T-helper 2 cell (primary cell): Measurements from ENCODE around the gene RPL27A.
A peak's percentile ranks its signal among the peaks of the same experiment; 100 is the strongest.

Experiments
- DNase-seq, 5 experiments: peaks; one replicate each; pipeline versions ENCODE4 v3.0.0 to v3.0.0-alpha.2; 2012 to 2022

Gene RPL27A

DNA sequence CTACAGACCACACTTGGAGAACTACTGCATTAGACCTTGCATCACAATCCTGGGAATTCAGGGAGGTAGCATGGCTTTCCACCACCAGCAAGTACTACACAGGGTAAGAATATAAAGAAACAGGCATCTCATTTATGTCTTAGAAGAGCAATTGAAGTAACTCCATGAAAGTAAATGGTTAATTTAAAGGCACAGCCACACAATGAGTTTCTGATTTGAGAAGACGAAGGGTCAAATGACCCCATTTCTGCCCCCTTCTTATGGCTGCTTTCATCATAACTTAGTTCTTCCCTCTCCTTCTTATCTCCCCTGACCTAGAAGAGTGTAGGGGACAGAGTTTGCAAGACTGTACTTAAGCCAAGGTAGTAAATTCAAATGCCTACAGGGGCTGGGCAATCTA, 6.1 kb upstream of the RPL27A start:
- DNase-seq = no peak

- DNase-seq = no peak
Measured at GRCh38 chr11:8679006-8679405, 3.6 kb upstream of the RPL27A start.

- DNase-seq = no peak
Measured at GRCh38 chr11:8681837-8682302, 722 bp upstream of the RPL27A start.

- DNase-seq = peak in 1 of 5 experiments; percentile 57
Measured at GRCh38 chr11:8683115-8683807, 669 bp downstream of the RPL27A start.

- no peak for DNase-seq
Measured at GRCh38 chr11:8684600-8685290, 2.2 kb downstream of the RPL27A start.

DNA sequence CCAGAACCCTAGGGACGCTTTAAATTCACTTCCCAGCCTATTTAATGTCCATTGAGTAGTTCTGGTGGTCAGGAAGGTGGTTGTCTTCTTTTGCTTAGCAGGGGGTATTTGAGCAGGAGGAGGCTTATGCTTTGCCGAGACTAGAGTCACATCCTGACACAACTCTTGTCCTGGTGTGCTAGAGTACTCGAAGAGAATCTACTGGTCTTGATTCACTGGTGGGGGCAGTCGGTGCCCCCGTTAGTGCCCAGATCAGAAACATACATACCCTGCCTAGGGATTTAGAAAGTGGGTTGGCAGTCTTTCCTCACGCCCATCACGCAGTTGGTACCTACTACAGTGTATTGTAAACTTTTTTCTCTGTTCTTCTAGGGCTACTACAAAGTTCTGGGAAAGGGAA, 2.7 kb downstream of the RPL27A start:
- DNase-seq = no peak

DNA sequence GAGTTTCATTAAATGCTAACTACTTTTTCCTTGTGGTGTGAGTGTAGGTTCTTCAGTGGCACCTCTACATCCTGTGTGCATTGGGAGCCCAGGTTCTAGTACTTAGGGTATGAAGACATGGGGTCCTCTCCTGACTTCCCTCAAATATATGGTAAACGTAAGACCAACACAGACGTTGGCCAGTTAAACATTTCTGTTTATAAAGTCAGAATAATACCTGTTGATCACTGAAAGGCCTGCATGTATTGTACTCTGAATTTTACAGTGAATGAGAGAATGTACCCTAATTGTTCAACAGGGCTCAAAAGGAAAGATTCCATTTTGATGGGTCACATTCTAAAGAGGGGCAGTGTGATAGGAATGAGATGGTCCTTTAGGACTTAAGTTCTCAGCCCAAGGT, 3.2 kb downstream of the RPL27A start:
- no peak for DNase-seq

DNA sequence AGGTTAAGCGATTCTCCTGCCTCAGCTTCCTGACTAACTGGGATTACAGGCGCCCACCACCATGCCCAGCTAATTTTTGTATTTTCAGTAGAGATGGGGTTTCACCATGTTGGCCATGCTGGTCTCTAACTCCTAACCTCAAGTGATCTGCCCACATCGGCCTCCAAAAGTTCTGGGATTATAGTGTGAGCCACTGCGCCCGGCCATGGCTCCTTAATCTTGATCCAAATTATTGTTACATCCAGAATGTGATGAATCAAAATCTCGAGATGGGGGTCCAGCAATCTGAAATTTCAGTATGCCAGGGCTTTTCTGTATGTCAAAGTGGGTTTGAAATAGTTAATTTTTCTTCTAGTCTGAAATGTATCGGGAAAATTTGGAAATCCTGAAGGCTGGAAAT, 3.7 kb downstream of the RPL27A start:
- DNase-seq = no peak

- DNase-seq = peak; percentile 60 to 93 (median 67)
Measured at GRCh38 chr11:8688414-8689362, 6.1 kb downstream of the RPL27A start.

- DNase-seq = peak in 1 of 5 experiments; percentile 27
Measured at GRCh38 chr11:8689726-8690255, 7.2 kb downstream of the RPL27A start.

DNA sequence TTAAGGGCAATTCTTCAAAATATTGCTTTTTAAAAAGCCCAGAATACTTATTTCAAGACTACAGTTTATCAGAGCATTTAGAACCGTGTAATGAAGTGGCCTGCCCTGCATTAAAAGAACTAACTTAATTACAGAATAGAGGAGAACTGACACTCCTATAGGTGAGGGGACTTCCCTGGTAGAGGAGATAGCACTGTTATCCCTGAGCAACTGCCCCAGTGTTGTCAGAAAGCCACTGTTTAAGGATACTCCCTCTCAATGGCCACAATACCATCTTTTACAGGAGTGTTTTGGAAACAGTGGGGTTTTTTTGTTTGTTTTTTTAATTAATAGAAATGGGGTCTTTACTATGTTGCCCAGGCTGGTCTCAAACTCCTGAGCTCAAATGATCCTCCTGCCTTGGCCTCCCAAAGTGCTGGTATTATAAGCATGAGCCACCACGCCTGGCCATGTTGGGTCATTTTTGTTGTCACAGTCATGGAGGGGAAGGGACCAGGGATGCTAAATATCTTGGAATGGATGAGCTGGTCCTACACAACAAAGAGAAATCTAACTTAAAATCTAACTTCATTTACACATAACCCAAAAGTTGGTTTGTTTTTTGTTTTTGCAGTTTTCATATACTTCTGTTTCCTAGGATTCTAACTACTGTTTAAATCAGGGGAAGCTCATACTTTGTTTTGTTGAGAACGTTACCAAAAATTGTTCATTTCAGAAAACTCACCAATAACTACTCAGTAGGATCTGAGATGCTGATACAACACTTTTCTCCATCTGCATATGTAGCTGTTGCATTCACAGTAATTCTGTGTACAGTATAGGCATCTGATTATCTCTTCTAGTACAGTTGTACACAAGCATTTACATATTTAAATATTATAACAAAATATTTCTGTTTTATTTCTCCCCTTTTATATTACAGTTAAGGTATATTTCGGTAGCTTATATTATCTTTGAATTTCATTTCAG, 8.1 kb downstream of the RPL27A start:
- DNase-seq = no peak

DNA sequence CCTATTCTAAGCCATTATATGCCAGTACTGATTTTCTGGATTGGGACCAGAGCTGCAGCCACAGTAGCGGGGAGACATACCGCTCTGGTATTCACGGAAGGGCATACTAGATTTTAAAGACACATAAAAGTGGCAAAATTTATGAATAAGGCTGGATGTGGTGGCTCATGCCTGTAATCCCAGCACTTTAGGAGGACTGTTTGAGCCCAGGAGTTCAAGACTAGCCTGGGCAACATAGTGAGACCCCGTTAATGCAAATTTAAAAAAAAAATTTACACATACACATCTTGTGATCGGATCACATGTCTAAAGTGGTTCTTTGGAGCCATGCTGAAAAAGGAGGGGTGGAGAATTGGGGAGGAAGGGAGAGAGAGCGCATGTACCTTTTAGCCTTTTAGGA, 9.0 kb downstream of the RPL27A start:
- DNase-seq = no peak

DNA sequence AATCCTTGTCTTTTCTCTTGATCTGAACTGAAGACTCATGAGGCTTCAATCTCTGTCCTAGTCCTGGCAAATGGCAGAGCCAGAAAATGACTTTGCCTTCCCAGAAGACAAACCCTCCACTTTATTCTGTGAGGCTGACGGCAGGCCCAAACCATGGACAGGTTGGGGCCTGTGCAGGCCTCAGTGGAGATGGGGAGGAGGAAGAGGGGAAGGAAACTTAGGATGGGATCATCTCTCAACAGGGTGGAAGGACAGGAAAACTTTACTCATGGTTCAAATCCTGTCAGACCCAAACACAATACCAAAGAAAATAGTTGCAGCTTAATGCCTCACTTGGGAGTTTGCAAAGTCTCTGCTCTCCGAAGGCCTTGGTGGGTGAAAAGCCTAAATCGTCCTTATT, 9.8 kb downstream of the RPL27A start:
- DNase-seq = no peak

DNA sequence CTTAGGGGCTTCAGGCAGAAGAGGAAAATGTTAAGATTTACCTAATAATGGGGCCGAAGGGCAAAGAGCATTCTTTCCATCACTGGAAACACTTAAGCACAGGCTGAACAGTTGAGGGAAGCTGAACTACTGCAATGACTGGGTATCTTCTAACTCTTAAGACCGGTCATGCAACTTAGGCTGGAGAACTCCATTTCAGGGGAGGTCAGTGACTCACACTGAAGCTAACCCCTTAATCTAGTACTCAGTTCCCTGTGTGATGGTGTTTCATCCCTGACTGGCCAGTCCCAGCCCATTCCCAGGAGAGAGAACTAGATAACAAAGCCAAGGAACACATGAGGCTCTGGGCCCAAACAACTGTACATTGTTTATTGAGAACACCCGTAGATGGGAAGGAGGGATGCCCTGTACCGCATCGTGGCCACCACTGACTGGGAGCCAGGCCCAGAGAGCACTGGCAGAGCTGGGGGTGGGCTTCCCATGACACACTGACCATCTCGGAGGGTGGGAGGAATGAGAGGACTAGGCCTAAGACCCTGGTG, 10.5 kb downstream of the RPL27A start:
- DNase-seq = no peak

DNA sequence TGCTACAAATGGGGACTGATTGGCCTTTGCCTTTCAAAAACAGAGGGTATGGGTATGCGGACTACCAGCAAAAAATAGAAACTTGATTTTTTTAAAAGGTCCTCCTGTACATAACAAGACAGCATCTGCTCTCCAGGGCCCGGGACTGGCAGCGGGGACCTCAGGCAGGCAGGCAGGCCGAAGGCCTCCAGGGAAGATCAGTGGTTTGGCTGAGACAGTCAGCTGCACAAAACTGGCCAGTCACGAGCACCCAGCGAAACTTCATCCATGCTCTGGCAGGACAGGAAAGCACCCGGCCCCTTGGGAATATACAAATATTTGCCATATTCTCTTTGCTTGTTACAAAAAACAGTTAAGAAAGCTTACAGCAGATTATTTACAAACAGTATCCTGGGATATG, 11.0 kb downstream of the RPL27A start:
- DNase-seq = no peak

GRCh38 chr11:8694137-8694536, 11.5 kb downstream of the RPL27A start:
- DNase-seq = peak in 1 of 5 experiments; percentile 80

DNA sequence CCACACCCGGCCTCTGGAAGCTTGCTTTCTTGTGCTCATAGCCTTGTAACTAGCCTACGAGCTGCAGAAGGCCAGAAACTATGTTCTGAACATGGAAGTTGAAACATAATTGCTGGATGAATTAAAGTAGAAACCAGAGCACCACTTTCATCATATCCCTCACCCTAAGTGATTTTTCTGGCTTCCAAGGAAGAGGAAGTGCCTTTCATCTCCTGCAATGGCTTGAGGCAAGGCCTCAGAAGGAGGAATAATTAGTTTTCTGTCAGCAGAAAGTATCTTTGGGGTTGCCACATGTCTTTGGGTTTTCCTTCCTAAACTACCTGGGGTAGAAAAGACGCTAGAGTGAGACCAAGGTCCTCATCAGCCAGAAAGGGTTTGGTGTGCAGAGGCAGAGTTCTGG, 14.5 kb downstream of the RPL27A start:
- no peak for DNase-seq

GRCh38 chr11:8698379-8698851, 15.8 kb downstream of the RPL27A start:
- DNase-seq = no peak

DNA sequence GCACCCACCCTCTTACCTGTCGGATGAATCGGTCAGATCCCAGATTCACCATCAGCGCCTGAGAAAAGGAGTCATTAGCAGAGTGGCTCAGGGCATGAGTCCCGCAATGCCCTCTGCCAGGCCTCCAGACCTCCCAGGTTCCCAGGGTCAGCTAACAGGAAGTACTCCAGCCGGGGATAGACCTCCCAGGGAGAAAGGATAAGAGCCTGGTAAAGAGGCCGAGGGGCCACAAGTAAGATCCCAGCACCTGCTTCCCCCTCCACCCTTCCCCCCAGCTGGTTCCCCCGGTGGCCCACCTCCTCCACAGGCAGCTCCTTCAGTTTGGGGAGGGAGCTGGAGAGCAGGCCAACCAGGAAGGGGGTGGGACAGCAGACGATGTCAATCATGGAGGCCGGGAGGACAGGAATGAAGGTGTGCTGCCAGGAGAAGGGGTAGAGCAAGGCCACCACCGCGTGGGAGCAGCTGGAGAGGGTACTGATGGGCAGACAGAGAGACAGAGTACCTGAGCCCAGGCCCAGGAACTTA, 16.4 kb downstream of the RPL27A start:
- no peak for DNase-seq

GRCh38 chr11:8699903-8700302, 17.3 kb downstream of the RPL27A start:
- no peak for DNase-seq
